ENCODE data around the gene COA7.

- TF ChIP-seq CTCF (conservative IDR thresholded peaks at IDR 0.05; ENCODE audit: low read depth, low read length) (no peak), EZH2 (IDR thresholded peaks at IDR 0.05; ENCODE audit: low read length, unreplicated experiment) (no peak), EZH2phosphoT487 (IDR thresholded peaks at IDR 0.05; ENCODE audit: borderline replicate concordance, low read length) (no peak)
Observed at GRCh38 chr1:52657702-52658101, 40.4 kb downstream of the COA7 start.
